HG02763 (cell line): Measurements from ENCODE around the gene UQCC2.

Experiments used
- ATAC-seq: cut with Tn5 transposase; IDR thresholded peaks from one replicate; pipeline ENCODE4 v1.9.1; 2021; ENCODE audit warnings: mild to moderate bottlenecking, moderate library complexity; ENCODE audit not compliant: unreplicated experiment

The UQCC2 gene

DNA sequence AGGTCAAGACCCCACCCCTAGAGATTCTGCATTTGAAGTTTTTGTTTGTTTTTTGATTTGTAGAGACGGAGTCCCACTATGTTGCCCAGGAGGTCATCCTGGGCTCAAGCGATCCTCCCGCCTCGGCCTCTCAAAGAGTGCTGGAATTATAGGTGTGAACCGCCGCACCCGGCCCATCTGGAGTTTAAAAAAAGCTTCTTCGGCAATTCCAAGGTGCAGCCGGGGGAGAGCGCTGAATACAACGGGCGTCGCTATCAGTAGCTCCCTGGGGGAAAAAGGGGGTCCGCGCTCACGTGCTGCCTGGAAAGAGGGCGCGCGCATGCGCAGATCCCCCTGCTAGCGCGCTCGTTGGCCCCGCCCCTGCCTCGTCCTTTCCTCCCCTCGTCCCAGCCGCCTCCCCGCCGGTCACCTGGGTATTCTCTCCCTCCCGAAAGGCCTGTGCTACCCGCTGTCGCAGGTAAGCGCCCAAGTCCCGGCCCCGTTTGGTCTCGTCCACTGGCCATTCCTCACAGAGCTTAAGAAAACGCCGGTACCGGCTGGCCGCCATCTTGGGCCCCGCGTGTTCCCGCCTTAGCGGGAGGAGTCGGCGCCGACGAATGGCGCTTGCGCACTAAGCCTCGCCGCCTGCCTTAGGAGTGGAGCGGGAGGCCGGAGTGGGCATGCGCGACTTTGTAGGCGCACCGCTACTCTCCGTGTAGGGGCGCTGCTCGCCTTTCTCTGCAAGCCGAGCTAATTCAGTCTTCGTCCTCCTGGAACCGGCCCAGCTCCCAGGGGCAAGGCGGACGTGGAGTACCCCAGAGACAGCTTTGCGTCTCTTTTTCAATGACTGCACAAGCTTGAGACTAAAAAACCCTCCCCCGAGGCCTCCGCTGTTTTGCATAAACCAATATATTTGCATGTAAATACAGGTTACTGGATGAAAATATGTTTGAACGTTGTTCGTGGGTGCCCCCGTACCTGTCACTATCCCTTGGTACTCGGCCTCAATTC, at the start of gene UQCC2:
Gene UQCC2, minus strand, starts transcription at position 561 of the 990 bp plus-strand sequence. Its CDS starts 14 bp downstream, at position 547.
- ATAC-seq = peak; percentile 84

DNA sequence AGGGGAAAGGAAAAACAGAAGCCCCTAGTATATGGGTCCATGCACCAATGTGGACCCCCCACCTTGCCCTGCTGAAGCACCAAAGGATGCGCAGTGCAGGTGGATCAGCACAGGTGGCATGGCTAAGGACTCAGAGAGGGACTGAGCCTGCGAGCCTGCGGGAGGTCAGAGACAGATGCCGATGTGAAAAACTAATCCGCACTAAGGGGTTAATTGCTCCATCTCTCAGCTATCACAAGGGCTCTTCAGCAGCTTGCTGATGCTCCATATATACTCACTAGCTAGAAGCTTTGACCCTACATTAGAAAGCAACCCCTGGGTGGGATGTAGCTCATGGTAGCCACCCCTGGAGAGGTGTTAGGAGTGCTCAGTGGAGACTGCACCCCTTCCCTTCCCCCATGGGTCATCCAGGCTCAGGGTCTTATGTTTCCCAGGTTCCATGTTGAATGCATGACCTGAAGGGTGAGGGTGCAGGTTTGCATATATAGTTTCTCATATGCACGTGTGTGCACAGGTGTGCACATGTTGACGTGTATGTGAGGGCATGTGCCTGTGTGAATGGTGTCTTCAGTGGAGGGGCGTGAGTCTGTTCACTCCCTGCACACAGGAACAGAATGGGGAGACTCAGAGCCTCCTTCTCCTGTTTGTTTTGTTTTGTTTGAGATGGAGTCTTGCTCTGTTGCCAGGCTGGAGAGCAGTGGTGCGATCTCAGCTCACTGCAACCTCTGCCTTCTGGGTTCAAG, 48.6 kb upstream of the UQCC2 start:
- no peak for ATAC-seq

DNA sequence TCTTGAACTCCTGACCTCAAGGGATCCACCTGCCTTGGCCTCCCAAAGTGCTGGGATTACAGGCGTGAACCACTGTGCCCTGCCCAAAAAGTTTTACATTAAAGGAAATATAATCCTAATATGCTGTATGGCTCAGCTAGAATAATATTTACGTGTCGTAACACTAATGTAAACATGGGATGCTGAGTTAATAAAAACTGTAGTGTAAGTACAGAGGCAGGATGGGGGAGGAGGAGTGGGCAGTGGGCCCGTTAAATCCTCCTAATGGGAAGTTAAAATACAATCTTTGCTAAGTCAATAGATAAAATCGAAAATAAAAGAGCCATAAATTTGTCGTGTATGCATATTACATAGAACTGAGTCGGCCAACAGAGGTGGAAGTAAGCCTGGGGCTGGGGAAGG, 47.3 kb upstream of the UQCC2 start:
- no peak for ATAC-seq

DNA sequence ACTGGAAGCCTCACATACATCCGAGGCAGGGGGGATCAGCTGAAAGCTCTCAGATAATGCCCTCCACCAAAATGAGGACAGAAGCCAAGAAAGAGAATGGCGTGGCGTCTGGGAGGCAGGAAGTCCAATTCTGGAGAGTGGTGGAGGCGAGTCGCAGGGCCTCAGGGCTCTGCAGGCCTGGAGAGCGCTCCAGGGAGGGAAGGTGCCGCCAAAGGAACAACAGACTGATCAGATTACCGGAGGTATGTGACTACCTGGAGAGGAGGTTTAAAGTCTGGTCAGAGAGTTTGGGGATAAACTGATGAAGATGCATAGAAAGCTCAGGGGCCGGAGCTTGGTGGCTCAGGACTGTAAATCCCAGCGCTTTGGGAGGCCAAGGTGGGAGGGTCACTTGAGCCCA, 46.4 kb upstream of the UQCC2 start:
- no peak for ATAC-seq

DNA sequence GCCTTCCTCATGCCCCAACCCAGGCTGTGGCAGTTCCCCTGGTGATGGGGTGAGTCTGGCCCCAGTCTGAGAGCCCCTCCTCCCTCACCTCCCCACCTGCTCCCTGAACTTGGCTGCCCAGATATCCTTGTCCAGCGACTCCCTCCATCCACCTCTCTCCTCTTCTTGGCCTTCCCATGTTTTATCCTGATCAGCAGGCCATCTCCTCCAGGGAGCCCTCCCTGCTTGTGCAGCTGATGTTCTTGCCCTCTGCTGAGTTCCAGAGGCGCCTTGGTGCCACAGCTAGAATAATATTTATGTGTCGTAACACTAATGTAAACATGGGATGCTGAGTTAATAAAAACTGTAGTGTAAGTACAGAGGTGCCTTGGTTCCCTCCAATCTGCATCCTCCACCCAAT, 45.6 kb upstream of the UQCC2 start:
- ATAC-seq = no peak

DNA sequence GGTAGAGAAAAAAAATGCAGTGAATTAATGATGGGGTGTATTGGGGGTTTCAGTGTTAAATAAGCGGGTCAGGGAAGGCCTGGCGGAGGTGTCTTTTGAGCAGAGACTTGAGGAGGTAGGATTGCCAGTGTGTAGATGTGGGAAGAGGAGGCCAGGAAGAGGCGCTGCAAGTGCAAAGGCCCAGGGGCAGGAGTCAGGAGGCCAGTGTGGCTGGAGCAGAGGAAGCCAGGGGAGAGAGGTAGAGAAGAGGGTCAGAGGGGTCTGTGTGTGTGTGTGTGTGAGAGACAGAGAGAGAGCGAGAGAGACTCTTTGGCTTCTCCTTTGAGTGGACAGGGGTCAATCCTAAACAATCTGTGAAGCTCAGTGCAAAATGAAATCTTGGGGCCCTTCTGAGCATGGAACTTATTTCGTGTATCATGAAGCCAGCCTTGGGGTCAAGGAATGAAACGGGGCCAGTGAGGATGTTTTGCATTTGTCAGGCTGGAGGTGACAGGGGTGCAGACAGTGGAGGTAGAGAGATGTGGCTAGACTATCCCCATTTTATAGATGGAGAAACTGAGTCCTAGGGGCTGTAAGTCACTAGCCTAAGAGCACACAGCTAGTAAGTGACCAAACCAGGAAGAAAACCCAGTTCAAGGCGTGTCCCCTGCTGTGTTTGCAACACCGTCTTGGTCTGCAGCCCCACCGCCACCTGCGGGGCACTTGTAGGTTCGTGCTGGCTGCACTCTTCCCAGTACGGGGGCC, 44.9 kb upstream of the UQCC2 start:
- no peak for ATAC-seq

DNA sequence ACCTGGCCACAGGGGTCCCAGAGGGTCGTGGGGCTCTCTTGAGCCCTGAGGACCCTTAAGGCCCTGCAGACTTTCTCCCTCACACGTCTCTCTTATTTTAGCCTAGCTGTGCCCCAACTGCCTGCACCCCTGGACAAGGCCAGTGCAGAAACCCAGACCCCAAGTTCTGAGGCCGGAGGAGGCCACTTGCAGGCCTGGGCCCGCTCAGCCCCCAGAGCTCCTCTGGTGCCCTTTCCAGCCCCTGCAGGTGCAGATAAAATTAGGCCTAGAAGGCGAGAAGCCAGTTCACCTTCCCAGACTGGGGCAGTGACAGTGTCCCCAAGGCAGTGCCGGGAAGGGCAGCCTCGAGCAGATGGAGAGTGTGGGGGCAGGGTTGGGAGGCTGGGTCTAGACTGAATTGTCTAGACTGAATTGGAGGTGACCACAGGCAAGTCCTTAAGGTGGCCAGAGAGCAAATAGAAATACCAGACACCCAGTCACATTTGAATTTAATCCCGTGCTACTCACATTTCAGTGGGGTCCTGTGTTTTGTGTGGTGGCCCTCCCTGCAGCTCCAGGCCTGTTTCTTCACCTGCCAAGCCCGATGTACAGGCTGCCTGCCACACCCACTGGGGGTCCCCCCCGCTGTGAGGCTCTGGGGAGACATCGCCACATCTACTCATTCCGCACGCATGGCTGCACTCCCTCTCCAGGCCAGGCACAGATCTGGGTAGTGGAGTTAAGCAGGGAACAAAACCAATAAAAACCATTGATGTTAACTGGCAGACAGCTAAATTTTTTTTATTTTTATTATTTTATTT, 43.8 kb upstream of the UQCC2 start:
- no peak for ATAC-seq

DNA sequence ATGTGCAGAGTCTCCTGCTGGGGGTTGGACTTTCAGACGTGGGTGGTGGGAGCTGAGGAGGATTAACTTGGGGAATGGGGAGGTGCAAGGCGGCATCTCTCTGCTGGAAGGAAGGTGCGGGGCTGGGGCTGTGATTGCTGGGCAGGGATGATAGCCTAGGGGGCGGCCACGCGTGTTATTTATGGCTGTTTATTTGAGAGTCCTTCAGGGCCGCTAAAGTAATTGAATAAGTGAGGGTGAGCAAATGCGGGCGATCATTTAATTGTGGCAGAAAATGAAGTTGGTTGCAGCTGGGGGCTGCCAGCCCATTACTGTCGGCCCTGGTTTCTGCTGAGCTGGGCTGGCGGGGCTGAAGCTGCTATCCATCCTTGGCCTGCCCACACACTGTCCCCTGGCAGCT, 42.7 kb upstream of the UQCC2 start:
- ATAC-seq = no peak

DNA sequence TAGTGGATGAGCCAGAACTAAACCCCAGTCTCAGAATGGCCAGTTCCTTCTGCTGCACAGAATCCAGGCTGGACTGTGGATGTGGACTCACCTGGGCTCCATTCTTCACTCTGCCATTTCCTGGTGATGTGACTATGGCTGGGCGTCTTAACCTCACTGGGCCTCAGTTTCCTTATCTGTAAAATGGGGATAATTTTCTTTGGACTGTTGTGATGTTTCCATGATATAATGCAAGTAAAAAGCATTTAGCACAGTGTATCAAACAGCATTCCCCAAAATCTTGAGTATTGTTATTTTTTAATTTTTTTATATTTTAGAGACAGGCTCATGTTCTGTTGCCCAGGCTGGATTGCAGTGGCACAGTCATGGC, 41.1 kb upstream of the UQCC2 start:
- ATAC-seq = no peak

DNA sequence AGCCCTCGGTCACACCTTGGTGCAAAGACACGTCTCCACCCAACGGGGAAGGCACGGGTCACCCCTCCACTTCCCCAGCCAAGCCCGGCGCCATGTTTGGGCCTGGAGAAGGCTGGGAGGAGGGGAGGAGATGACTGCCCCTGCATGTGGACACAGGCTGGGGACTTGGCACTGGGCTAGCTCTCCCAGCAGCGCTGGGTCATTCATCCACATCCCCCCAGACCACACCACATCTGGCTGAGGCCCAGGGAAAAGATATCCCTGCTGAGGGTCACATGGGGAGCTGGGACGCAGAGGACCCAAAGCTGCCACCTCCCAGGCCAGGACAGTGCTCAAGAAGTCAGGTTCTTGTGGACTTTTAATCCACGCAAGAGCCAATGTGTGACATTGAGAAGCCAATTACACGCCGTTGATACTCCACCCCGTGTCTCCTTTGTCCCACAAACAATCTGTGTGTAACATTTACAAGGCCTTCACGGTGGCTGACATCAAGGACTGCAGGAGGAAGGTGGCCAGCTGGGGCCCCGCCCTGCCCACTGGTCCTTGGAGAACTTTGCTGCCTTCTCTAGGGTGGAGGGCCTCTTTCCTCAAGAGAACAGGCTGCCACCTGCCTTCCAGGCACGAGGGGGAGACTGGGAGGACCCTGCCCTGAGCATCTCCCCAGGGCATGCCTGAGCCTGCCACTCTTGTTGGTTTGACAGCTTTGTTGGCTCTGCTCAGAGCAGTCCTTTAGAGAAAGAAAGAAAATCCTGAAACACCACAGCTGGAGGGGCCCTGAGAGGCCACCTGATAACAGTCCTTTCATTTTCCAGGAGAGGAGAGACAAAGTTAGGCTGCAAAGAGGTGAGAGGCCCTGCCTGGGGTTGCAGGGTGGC, 40.5 kb upstream of the UQCC2 start:
- no peak for ATAC-seq

DNA sequence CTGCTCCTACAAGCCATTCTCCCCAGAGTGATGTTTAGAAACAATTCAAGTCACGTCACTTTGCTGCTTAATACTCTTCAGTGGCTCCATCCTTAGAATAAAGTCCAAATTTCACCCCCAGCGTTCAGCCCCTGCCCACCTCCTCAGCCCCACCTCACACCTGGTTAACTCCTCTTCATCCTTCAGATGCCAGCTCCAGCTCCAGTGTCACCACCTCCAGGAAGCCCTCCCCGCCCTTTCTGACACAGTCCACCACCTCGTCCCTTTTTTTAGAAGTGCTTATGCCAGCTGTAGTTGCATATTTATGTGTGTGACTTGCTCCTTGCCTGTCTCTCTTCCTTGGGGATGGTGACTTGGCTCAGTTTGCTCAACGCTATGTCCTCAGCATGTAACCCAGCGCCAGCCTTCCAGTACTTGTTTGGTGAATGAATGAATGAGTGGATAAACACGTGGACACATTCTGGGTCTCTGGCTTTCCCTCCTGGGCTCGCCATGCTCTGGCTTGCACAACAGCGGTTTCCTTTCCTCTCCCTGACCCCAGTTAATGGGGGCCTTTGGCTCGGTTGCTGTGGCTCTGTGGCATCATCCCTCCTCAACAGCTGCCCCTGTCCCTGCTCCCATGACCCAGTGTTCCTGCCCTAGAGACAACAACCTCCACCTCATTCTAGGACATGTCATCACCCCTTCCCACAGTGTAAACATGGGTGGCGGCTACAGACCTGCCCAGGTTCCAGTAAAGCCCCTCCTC, 38.9 kb upstream of the UQCC2 start:
- no peak for ATAC-seq

DNA sequence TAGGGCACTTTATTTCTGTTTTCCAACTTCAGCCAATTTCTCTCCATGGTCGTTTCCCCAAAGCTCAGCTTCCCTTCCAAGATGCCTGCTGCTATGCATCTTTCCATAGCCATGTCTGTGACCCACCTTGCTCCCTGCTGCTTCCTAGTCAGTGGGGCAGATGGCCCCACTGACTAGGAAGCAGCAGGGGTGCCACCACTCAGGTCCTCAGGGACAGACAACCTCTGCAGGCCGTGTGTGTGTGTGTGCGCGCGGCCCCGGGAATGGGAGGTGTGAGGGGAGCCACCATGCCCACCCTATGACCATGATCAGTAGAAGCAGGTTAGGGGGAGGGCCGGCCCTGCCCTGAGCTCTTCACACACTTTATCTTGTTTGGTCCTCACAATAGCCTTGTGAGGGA, 37.9 kb upstream of the UQCC2 start:
- ATAC-seq = no peak

DNA sequence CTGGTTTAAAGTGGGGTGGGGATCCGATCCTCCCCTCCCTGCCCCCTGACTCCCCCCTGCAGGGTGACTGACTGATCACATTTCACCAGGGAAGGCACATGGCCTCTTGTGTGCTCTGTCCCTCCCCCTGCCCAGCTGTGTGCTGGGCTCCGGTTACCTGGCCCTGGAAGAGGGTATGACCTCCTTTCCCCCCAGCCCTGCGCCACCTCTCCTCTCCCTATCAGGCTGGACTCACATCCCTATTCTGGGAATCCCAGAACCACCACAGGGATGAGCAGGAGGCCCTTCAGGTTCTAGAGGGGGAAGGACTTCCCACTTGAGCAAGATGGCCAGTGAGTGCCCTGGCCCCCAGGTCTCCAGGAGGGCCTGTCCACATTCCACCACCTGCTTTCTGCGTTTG, 37.3 kb upstream of the UQCC2 start:
- ATAC-seq = no peak

DNA sequence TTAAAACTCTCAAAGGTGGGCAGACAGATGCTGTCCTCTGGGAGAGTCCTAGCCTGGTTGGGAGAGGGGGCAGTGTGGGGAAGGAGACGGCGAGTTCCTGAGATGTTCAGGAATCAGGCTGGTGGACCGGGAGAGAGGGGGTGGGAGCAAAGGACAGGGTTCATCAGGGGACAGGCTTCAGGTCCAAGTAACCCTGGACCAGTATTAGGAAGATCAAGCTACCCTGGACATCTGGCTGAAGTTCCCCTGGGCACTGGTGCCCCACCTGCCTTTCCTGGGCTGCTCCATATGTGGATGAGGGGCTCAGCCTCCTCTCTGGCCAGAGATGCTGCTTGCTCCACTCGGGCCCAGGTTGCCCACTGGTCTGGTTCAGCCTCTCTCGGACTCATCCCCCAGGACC, 36.3 kb upstream of the UQCC2 start:
- ATAC-seq = no peak

DNA sequence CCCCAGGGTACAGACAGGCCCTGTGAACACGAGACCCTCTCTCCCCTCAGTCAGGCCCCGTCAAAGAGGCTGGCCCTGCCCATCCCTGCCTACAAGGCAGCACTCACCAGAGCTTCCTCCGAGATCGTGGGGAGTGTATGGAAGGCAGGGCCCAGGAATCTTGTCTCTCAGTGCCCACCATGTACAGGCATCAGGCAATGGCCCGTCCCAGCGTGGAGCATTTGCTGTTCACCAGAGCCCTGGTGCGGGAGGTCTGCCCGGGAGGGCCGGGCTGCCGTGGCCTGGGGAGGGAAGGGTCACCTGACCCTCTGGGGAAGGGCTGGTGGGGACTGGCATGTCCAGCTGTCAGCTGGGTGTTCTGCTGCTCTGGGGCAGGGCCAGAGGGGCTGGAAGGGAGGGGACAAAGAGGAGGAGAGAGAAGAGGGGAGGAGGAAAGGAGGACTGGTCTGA, 35.2 kb upstream of the UQCC2 start, which contains the start of gene IP6K3:
Gene IP6K3, minus strand, starts transcription at position 255 of the 450 bp plus-strand sequence. CDS start 11,429 bp downstream, outside the sequence.
- no peak for ATAC-seq

DNA sequence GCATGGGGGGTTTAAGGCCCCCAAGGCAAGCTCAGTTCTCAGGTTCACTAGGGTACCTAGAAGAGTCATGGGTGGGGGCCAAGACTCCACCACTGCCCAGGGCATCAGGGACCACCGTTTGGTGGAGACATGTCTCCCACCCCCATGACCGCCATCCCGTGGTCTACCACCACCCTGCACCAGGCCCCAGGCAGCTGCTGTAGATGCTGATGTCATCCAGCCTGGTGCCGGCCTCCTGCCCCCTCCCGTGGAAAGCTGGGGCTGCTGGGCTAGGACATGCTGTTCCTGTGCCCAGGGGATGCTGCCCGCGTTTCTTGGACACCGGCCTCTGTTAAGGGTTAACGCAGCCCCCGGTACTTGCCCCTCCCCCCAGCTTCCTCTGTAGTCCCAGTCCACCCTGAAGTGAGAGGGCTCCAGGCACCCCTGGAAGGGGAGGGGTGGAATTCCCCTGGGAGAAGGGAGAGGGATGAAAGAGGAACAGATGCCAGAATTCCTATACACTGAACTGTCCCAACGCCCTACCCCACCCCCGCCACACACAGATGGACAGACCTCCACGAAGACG, 34.6 kb upstream of the UQCC2 start:
- no peak for ATAC-seq

DNA sequence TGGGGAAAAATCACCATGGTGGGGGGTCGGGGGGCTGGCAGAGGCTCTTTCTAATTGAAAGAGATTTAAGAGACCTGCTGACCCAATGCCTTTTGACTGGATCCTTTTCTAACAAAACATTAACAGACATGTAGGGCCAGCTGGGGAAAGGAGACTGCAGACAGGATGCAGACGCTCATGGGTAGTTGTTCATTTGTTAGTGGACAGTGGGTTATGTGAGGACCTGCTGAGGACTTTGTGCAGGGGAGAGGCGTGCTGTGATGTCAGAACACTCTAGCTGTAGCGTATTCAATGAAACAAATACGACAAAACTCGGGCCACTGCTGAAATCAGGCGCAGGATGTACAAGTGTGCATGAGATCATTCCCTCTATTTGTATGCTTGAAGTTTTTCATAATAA, 34.0 kb upstream of the UQCC2 start:
- no peak for ATAC-seq

DNA sequence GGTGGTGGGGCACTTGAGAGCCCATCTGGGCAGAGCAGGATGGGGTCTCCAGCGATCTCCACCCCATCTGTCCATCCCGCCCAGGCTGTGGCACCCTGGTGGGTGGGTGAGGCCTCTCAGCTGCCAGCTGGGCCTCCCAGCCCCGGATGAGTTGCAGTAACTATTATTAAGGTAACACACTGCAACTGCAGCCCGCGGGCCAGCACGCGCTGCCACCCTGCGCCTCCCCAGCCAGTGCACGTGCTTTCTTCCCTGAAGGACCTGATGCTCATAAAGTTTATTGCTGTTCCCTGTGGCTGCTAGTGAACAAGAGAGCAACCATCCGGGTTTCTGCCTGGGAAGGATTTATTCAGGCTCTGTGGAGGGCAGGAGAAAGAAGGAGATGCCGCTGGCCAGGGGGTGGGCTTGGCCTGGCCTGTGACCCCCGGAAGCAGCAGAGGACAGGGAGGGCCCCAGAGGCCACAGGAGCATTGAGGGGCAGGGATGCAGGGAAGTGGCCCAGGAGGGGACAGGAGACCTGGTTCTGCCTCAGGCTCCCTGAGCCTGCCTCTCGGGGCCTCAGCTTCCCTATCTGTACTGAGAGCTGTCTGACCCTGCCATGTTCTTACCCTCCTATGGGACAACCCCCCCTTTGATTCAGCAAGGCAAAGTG, 33.5 kb upstream of the UQCC2 start:
- no peak for ATAC-seq
